GM18508 (cell line): ENCODE data around the gene FOXL1.
"Not testable (repeated sequence)": the region's sequence is repeated elsewhere in the genome, so short reads cannot be mapped to it uniquely, and the experiment has no call there.

Experiments
- ATAC-seq: cut with Tn5 transposase; IDR thresholded peaks from one replicate; pipeline ENCODE4 v1.9.1; 2021; ENCODE audit warnings: moderate number of reproducible peaks; ENCODE audit not compliant: insufficient read depth, unreplicated experiment

The FOXL1 gene

DNA sequence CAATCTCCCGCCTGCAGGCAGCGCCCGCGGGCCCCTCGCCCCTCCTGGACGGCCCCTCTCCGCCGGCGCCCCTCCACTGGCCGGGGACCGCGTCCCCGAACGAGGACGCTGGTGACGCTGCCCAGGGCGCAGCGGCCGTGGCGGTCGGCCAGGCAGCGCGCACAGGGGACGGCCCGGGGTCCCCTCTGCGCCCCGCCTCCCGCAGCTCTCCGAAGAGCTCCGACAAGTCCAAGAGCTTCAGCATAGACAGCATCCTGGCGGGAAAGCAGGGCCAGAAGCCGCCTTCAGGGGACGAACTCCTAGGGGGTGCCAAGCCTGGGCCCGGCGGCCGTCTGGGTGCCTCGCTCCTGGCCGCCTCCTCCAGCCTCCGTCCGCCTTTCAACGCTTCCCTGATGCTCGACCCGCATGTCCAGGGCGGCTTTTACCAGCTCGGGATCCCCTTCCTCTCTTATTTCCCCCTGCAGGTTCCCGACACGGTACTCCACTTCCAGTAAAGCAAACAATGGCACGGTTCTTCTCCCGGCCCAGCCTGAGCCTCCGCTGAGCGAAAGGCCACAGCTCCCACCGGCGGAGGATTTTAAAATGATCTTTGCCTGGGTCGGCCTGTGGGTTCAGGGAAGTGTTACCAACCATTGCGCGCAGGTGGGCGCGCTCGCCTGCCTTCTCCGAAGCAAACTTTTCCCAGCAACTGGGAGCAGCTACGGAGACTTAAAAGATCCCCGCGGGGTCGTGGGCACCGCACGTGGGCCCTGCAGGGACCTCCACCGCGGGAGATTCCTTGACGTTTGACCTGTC, 1.1 kb downstream of the FOXL1 start:
- ATAC-seq = no peak

DNA sequence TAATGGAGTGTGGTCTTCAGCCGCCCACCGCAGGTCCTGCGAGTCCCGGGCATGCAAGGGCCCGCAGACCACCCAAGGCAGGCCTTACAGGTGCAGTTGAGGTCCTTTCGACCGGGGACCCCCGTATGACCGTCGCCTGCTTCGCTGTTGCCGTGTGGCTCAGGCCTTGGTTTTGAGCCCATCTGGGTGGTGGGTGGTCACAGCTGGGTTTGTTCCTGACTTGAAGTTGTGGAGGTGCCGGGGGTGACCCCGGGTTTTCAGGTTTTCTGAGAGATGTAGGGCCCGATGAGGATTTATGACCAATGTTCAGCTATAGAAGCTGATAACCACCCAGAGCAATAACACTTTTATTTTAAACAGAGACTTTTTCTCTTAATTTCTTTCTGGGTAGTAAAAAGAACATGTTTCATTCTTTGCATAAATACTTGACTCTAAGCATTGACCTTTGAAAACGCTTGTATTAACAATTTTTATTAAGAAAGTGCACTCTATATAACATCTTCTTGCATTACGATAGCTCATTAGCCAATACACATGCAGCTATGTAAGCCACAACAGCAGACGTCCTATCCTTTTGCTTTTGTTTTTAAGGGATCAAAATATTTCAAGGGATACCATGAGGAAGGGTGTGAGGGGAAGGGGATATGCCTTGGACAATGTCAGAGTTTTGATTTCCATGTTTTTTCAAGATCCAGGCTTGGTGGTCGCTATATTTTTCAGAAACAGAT, 1.9 kb downstream of the FOXL1 start:
- no peak for ATAC-seq

DNA sequence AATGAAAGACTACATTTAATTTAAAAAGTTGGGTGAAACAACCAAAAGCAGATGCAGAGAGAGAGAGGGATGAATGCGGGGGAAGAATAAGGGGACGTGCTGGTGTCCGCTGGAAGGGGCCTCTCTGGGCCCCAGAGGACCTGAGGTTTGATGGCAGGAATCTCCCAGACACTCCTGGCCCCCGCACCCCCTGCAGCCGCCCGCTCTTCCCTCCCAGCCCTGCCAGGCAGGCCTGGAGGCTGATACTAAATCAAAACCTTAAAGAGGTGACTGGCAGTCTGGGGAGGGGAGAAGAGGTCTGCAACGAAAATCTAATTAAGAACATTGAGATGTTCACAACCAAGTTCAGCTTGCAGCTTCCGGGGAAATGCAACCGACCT, 2.4 kb downstream of the FOXL1 start:
- ATAC-seq = no peak

DNA sequence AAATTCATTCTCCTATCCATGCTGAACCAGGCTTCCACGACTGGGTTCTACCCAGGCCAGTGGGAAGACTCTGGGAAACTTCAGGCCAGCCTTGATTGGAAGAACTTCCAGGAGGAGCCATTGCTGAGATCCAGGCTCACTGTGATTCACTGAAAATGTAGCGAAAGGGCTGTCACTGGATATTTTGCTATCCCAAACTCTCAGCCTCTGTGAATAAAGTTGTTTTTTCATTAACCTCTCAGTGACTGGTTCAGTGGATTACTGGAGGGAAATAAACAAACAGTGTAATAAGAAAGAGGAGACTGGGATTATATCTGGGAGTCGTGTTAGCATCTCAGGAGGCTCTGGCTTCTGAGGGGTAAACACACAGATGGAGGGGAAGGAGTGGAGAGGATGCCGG, 3.1 kb downstream of the FOXL1 start:
- ATAC-seq = no peak

DNA sequence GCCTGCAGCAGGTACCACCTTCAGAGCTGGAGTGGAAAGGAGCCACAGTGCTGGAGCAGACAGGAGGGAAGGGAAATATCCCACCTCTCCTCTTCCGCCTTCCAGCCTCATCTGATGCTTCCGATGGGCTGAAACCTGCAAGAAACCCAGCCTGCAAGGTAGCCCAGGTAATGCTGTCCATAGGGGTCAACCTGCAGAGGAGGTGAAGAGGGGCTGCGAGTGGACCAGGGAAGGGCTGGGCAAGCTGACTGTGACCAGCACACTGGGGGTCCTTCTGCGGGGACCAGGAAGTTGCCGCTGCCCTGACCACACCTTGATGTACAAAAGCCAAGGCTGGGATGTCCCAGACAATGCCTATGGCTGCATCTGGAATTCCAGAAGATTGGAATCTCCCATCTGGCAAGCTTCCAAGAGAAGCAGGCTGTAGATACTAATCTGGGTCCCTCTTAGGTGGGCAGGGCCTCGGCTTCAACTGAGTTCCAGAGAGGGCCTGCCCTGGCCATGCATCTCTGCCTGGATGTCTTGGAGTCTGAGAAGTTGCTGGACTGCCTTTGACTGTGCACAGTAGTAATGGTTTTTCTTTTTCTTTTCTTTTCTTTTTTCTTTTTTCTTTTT, 5.8 kb downstream of the FOXL1 start:
- no peak for ATAC-seq

DNA sequence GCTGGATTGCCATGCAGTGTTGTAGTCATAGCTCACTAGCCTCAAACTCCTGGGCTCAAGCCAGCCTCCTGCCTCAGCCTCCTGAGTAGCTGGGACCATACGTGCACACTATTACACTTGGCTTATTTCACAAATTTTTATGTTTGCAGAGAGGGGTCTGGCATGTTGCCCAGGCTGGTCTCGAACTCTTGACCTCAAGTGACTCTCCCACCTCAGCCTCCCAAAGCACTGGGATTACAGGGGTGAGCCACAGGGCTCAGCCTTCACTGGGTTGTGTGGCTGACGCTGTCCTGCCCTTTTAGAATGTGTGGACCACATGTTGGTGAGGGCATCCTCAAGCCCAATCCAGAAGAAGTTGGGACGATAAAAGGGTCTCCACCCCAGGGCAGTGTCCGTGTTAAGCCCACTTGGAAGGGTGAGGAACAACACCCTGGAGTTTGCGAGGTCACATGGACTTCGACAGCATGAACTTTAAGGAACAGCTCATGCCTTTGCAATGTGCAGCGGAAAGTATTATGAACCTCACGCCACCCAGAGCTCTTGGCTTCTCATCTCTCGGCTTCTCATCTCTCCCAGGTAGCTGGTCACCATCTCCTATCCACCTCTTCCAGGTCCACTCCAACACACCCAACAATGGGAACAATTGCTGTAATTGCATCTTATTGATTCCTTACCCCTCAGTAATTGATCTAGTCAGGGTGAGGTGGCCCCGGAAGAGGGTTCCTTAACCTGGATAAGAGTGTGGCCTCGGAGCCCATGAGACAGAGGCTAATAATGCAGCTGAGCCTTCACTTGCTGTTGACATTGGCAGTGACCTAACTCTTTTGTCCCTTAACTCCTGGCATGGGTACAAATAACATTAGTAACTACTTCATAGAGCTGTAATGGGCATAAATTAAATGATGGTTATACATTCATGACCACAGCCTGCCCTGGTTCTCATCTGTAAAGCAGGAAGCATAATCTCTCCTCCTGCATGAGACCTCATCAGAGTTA, 6.7 kb downstream of the FOXL1 start:
- ATAC-seq = no peak

DNA sequence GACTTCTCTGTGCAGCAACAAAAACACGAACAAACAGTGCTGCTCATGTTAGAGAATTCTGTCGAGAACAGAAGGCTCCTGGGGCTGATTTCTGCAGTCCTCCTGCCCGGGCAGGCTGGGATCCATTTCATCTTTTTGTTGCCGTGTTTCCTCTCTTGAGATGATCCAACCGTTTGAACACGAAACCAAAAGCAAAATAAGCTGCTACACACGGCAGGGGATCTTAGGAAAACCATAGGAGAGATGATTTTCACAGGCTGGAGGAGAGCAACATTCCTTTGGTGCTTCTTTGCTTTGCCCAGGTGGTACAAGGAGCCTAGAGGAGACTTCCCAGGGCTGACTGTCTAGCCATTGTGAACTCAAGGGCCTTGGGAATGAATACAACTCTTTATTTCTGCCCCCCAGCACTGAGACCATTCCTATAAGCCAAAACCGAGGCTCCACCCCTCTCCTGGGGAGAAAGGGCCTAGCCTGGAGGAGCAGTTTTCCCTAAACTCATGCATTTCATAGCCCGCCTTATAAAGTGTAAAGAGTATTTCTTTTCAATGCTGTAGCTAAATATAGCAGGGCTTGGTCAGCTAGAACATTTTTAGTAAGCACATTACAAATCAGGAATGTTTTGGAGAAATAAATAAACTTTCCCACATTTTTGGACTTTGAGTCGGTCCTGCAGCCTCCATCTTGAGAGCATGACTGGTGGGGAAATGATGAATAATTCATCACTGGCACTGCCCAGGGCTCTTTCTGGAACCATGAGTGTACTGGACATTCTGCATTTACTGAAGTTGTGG, 7.7 kb downstream of the FOXL1 start:
- no peak for ATAC-seq

DNA sequence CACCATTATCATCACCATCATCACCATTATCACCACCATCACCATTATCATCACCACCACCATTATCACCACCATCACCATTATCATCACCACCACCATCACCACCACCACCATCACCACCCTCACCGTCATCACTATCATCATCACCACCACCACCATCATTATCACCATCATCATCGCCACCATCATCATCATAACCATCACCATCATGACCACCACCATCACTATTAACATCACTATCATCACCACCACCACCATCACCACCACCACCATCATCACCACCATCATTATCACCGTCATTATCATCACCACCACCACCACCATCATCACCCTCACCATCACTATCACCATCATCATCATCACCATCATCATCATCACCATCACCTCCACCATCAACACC, 9.1 kb downstream of the FOXL1 start:
- no peak for ATAC-seq

DNA sequence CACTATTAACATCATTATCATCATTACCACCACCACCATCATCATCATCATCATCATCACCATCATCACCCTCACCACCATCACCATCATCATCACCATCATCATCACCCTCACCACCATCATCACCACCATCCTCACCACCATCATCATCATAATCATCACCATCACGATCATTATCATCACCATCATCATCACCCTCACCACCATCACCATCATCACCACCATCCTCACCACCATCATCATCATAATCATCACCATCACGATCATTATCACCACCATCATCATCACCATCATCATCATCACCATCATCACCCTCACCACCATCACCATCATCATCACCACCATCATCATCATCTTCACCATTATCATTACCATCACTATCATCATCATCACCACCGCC, 9.6 kb downstream of the FOXL1 start:
- not testable (repeated sequence) for ATAC-seq

DNA sequence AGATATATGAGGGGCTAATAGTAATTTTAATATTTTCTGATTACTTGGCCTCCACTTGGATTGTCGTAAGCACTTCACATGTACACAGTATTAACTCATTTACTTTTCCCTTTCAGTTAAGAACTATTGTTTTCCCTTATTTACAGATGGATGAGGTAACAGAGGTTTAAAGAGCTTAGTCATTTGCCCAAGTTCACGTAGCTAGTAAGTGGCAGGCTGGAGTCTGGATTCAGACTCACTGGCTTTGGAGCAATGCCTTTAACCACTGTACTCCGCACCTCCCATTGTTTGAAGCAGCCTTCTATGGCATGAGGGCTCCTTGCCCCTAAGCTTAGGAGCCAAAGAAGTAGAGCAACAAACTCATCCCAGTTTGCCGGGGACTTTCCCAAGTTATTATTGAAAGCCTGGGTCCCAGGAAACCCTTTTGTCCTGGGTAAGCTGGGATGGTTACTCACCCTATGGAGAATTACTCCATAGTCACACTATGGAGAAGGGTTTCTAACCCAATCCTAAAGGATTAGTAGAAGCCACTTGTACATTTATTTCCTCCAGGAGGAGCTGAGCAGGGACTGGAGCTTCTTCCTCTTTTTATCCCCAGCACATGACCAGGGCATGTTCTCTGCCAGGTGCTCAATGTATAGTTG, 12.3 kb downstream of the FOXL1 start:
- no peak for ATAC-seq

DNA sequence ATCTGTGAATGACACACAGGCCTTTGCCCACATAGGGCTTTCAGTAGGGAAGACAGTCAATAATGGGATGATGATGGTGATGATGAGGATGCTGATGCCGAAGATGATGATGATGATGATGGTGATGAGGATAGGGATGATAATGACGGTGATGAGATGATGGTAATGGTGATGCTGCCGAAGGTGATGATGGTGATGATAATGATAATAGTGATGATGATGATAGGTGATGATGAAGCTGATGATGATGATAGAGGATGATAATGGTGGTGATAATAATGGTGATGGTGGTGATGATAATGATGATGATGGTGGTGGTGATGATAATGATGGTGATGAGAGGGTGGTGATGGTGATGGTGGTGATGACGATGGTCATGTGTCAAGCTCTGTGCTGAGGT, 12.9 kb downstream of the FOXL1 start:
- ATAC-seq = no peak

DNA sequence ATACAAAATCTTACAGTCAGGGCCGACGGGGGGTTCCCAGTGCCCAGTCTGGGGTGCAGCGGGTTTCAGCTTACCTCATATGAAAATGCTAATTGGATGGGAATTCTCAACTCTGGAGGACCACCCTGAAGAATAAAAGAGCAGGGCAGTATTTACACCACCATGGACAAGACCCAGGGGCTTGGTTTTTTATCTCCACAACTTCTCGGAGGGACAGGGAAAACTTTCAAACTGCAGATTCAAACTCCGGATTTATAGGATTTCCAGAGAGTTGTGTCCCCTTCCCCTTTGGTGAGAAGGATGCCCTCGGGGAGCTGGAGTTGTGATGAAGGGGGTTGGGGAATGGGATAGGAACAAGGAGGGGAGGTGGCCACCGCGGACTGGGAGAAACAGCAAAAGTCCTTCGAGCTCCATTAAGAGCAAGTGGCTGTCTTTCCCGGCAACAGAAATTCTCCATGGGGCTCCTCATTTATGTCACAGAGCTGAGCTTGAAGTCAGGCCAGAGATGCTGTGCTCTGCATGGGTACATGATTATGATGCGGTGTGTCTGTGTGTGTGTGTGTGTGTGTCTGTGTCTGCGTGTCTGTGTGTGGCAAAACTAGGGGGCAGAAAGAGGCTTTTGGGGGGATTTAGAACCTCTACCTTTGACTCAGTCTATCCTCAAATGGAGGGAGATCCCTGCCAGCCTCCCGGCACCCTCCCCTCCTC, 15.7 kb downstream of the FOXL1 start:
- ATAC-seq = no peak

DNA sequence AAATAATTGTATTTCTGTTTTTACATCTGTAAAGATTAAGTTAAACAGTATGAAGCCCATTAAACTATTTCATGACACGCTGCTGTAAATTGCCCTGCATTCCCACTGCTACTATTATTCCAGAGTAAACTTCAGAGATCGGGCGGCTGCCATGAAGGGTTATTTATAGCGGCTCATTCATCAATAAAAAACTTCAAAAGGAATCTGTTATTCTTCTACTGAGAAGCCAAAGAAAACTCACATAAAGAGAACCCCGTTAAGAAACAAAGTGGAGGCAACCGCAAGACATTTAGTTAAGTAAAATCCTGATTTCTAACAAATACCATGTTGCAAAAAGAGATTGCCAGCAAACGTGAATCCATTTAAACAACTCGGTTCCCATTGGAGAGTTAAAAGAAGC, 16.4 kb downstream of the FOXL1 start:
- no peak for ATAC-seq

DNA sequence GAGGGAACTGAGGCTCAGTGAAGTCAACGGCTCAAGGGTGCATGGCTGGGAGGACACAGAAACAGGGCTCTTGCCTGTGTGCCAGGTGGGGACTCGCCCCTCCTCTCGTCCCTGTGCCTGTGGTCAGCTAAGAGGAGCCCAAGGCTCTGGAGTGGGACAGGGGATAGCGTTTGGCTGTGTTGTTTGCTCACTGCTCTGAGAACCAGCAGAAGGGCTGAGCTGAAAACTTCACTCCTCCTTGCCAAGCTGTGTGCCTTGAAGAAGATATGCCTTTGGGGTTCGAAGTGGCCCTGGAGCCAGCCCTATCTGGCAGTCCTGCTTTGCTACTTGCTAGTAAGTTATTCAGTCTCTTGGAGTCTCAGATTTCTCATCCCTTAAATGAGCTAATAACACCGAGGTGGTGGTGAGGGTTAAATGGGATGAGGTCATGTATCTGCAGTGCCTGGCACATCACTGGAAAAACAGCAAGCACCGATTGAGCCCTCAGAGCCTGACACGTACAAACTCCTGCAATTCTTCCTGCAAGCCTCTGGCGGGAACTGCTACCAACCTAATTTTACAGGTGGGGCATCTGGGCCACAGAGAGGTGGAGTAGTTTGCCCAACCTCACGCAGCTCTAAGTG, 17.7 kb downstream of the FOXL1 start:
- ATAC-seq = no peak

DNA sequence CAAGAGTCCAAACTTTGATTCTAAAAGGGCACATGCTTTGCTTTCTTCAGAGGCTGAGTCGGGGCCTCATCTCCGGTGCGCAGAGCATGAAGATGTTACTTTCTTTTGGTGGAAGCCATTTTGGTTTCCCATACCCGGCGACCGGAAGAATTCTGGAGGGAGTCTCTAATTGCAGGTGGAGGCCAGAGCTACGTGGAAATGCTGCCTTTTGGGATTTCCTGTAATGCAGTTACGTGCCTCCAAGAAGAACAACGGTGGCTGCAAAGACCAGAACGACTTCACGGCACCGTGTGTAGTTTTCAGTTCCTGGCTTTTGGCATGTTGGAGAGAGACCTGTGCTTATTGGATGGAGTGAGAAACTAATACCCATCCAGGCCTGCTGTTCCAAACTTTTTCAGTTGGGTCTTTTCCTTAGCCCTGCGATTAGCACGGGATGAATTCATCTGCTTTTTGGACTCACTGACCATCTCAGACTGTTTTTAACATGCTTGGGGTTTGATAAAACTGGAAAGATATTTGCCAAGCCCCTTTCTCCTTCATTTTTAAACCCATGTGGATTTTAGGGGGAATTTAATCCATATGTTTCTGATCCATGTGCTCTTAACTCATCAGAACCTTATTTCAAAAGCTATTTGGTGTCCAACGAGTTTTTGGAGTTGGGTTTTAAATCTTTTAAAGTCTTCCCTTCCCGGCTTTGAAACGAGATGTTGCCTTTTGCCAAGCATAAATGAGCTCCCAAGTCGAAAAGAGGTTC, 19.0 kb downstream of the FOXL1 start:
- ATAC-seq = no peak

DNA sequence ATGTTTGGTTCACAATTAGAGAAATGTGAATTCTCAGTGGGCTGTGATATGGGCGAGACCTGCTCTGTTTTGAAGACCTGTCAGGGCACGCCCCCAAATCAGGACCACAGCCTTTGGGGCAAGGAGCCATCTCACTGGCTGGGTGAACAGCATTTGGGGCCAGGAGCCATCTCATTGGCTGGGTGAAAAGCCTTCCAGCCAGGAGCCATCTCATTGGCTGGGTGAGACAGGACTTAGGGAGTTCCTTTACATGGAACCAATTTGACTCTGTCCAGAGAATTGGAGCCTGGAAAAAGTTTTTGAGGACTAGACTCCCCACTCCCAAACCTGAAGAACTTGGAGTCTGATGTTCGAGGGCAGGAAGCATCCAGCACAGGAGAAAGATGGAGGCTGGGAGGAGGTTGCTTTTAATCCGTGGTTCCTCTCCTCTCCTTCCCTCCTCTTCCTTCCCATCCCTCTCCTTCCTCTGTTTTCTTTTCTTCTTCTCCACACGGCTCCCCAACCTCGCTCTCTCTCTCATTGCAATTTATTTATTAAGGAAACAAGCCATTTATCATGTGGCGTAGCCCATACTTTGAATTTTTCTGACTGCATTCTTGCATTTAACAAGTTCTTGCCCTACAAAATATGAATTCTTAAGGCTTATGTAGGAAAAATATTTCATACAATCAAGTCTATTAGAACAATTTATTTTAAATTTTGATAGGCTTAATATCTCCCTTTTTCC, 19.7 kb downstream of the FOXL1 start:
- no peak for ATAC-seq
